Measurements from ENCODE around the gene B3GNT4. TPM values are rescaled to one million over a fixed set of nuclear protein-coding genes. Genes with fewer than 3 reads are reported as not detected.

Gene B3GNT4
- total and polyA plus RNA-seq, 11 donors = 0.11 to 0.27 TPM; not detected in 9

- Histone ChIP-seq H3K4me3 (peak overlapping the region in 1 of 12 donors; percentile 91), H3K9me3 (no peaks in the 10 kb centered on the region), H3K27me3 (no peaks in the 10 kb centered on the region), H3K4me1 (peaks cover 6 to 34% (median 26%) of the 10 kb centered on the region in 12 donors), H3K27ac (peak overlapping the region in 1 of 12 donors; percentile 28), H3K36me3 (peaks cover 0 to 63% (median 48%) of the 10 kb centered on the region in 9 donors)
- peak in 1 of 5 donors; percentile 61 for DNase-seq
- 89 to 96% (median 93%) methylated on average over 17 of the region's 17 CpGs for WGBS, 4 donors
- no peak for ATAC-seq
- intact Hi-C loops (cut with DNase I) = loop anchor here in 1 of 10 donors (2.0 to 10.0 kb wide), 2 partner anchors 39 to 527 kb away; partner anchors contain the start of genes DENR and VPS33A
- TF ChIP-seq POLR2A (IDR thresholded peaks at IDR 0.05) (no peak), CTCF (IDR thresholded peaks at IDR 0.05) (no peak)
Measured at GRCh38 chr12:122227341-122227740, 23.8 kb downstream of the B3GNT4 start.

- Histone ChIP-seq H3K27me3 (no peaks in the 10 kb centered on the region), H3K36me3 (peaks cover 0 to 63% (median 48%) of the 10 kb centered on the region in 9 donors), H3K4me3 (no peak overlapping the region), H3K4me1 (peaks cover 6 to 34% (median 25%) of the 10 kb centered on the region in 12 donors), H3K9me3 (no peaks in the 10 kb centered on the region), H3K27ac (no peak overlapping the region)
- intact Hi-C loops (cut with DNase I) = loop anchor here in 1 of 10 donors (10.0 kb wide), 1 partner anchor 527 kb away; the partner anchor contains the start of gene DENR
- TF ChIP-seq CTCF (IDR thresholded peaks at IDR 0.05) = no peak
- TF ChIP-seq POLR2A (IDR thresholded peaks at IDR 0.05) = no peak
- ATAC-seq (no peak), DNase-seq (no peak)
- 86 to 96% (median 90%) methylated on average over 5 of the region's 5 CpGs for WGBS, 4 donors
Measured at GRCh38 chr12:122228092-122228491, 24.6 kb downstream of the B3GNT4 start.

- no peak for TF ChIP-seq CTCF (IDR thresholded peaks at IDR 0.05)
- no peak for TF ChIP-seq POLR2A (IDR thresholded peaks at IDR 0.05)
- no peaks in the 10 kb centered on the region for H3K9me3 ChIP-seq
- intact Hi-C loops (cut with DNase I) = no loop called here
- peaks cover 0 to 75% (median 67%) of the 10 kb centered on the region in 9 donors for H3K36me3 ChIP-seq
- ATAC-seq (no peak), DNase-seq (no peak)
- H3K27ac ChIP-seq = no peak overlapping the region
- no peak overlapping the region for H3K4me3 ChIP-seq
- no peaks in the 10 kb centered on the region for H3K27me3 ChIP-seq
- peaks cover 2 to 11% (median 7%) of the 10 kb centered on the region in 12 donors for H3K4me1 ChIP-seq
- WGBS, 4 donors = 77 to 80% (median 79%) methylated on average over 6 of the region's 6 CpGs
Measured at GRCh38 chr12:122230798-122231197, 27.3 kb downstream of the B3GNT4 start.

GRCh38 chr12:122232691-122233090 is 29.2 kb downstream of the B3GNT4 start:
- no peak for DNase-seq
- H3K4me3 ChIP-seq = no peak overlapping the region
- TF ChIP-seq POLR2A (IDR thresholded peaks at IDR 0.05) (no peak), CTCF (IDR thresholded peaks at IDR 0.05) (no peak)
- intact Hi-C loops (cut with DNase I) = no loop called here
- no peak for ATAC-seq
- WGBS, 4 donors = 96 to 98% (median 96%) methylated on average over 10 of the region's 10 CpGs
- H3K27me3 ChIP-seq = no peaks in the 10 kb centered on the region
- no peaks in the 10 kb centered on the region for H3K9me3 ChIP-seq
- H3K36me3 ChIP-seq = peaks cover 0 to 92% (median 84%) of the 10 kb centered on the region in 9 donors
- H3K27ac ChIP-seq = no peak overlapping the region
- H3K4me1 ChIP-seq = no peaks in the 10 kb centered on the region

Measured in heart left ventricle (tissue), 16 donors.